HepG2 (cell line): Measurements from ENCODE around the gene C9orf43. TPM values are rescaled to one million over a fixed set of nuclear protein-coding genes. Genes with fewer than 3 reads are reported as not detected.

Experiments used
- FLYWCH1 ChIP-seq: sonication (generic); formaldehyde crosslinking; IDR thresholded peaks from 2 replicates; pipeline ENCODE4 v1.8.1; 2023; ENCODE audit warnings: mild to moderate bottlenecking, missing genetic modification reagents
- FOXM1 ChIP-seq: sonication (generic); formaldehyde crosslinking; IDR thresholded peaks from 2 replicates; pipeline ENCODE4 v1.5.0; 2020; ENCODE audit warnings: missing genetic modification reagents
- GABPA ChIP-seq, 2 experiments: IDR thresholded peaks; 2 replicates each; pipeline ENCODE4 v1.6.1; 2011 to 2016; ENCODE audit warnings: low read depth in 2 of 2, low read length in 1 of 2, missing biosample characterization in 1 of 2, missing genetic modification characterization in 1 of 2
- HNF4A ChIP-seq: sonication (generic); formaldehyde crosslinking; IDR thresholded peaks from 2 replicates; pipeline ENCODE4 v1.4.0; 2020; ENCODE audit warnings: missing genetic modification reagents
- HNRNPL ChIP-seq: fragments of 200-400 bp; formaldehyde crosslinking; IDR thresholded peaks from 2 replicates; pipeline ENCODE4 v1.6.1; 2017; ENCODE audit warnings: mild to moderate bottlenecking, low read depth, low read length
- KDM3A ChIP-seq: IDR thresholded peaks from 2 replicates; pipeline ENCODE4 v1.6.1; 2018; ENCODE audit warnings: low read depth, missing compliant biosample characterization
- KLF12 ChIP-seq: sonication (generic); formaldehyde crosslinking; IDR thresholded peaks from 2 replicates; pipeline ENCODE4 v1.4.0; 2020; ENCODE audit warnings: missing genetic modification reagents, borderline replicate concordance
- RAD21 ChIP-seq: fragments of 450-650 bp; formaldehyde crosslinking; IDR thresholded peaks from 2 replicates; pipeline ENCODE4 v1.5.0; 2020; ENCODE audit warnings: mild to moderate bottlenecking
- RFX3 ChIP-seq: IDR thresholded peaks from 2 replicates; pipeline ENCODE4 v1.6.1; 2016; ENCODE audit warnings: missing biosample characterization, missing genetic modification reagents
- RFXANK ChIP-seq: IDR thresholded peaks from 2 replicates; pipeline ENCODE4 v1.6.1; 2016
- RNF2 ChIP-seq: fragments of 450-650 bp; conservative IDR thresholded peaks from 2 replicates; pipeline ENCODE4 v1.6.1; 2016; ENCODE audit warnings: low read depth
- SIN3A ChIP-seq: IDR thresholded peaks from 2 replicates; pipeline ENCODE4 v1.6.1; 2011; ENCODE audit warnings: low read depth, mild to moderate bottlenecking, control low read depth, low read length, borderline replicate concordance
- SKI ChIP-seq: fragments of 450-650 bp; IDR thresholded peaks from one replicate; pipeline ENCODE4 v1.6.1; 2018; ENCODE audit warnings: mild to moderate bottlenecking; ENCODE audit not compliant: partially characterized antibody
- SNAPC2 ChIP-seq: sonication (generic); formaldehyde crosslinking; IDR thresholded peaks from 2 replicates; pipeline ENCODE4 v1.8.1; 2022; ENCODE audit warnings: mild to moderate bottlenecking, missing genetic modification reagents
- TBX3 ChIP-seq: fragments of 450-650 bp; IDR thresholded peaks from 2 replicates; pipeline ENCODE4 v1.6.1; 2017; ENCODE audit warnings: antibody characterized with exemption, mild to moderate bottlenecking, inconsistent platforms, borderline replicate concordance
- YEATS2 ChIP-seq: sonication (generic); formaldehyde crosslinking; IDR thresholded peaks from 2 replicates; pipeline ENCODE4 v1.4.0; 2020; ENCODE audit warnings: missing genetic modification reagents, borderline replicate concordance
- ZNF607 ChIP-seq: sonication (generic); formaldehyde crosslinking; IDR thresholded peaks from 2 replicates; pipeline ENCODE4 v1.5.1; 2020; ENCODE audit warnings: missing genetic modification reagents, mild to moderate bottlenecking, borderline replicate concordance
- ZNF772 ChIP-seq: sonication (generic); formaldehyde crosslinking; IDR thresholded peaks from 2 replicates; pipeline ENCODE4 v1.5.0; 2020; ENCODE audit warnings: mild to moderate bottlenecking, missing genetic modification reagents
- ZNF790 ChIP-seq: sonication (generic); formaldehyde crosslinking; IDR thresholded peaks from 2 replicates; pipeline ENCODE4 v1.8.0; 2022; ENCODE audit warnings: missing genetic modification reagents, mild to moderate bottlenecking, borderline replicate concordance
- polyA plus RNA-seq, 8 experiments: library from polyadenylated mRNA; depleted of rRNA in 3 of 8; stranded (reverse) in 7 of 8; unstranded in 1 of 8; fragments of >200 nt; fragmentation: Illumina TruSeq in 4 of 8; extraction: Trizol in 4 of 8; gene quantifications; 2 replicates each; pipeline versions ENCODE4 v1.2.1 to v1.2.3, GENCODE V29; 2011 to 2016; ENCODE audit warnings: low read depth in 4 of 8, missing spikeins in 1 of 8, mixed read lengths in 1 of 8; ENCODE audit not compliant: insufficient read depth in 1 of 8
- total RNA-seq, 5 experiments: library from RNA; depleted of rRNA; stranded (reverse); fragments of >200 nt; fragmentation: Illumina TruSeq; extraction: Trizol; gene quantifications; 2 replicates each; pipeline ENCODE4 v1.2.3, GENCODE V29; 2016; ENCODE audit warnings: low read depth in 1 of 5
- TF ChIP-seq, protein P1 (sequence below): sonication (generic); formaldehyde crosslinking; IDR thresholded peaks from 2 replicates; pipeline ENCODE4 v1.5.0; 2020; ENCODE audit warnings: mild to moderate bottlenecking, missing genetic modification reagents
- TF ChIP-seq, protein P2 (sequence below): sonication (generic); formaldehyde crosslinking; IDR thresholded peaks from 2 replicates; pipeline ENCODE4 v1.8.1; 2023; ENCODE audit warnings: missing genetic modification reagents, inconsistent platforms, borderline replicate concordance
- TF ChIP-seq, protein P3 (sequence below): sonication (generic); formaldehyde crosslinking; IDR thresholded peaks from 2 replicates; pipeline ENCODE4 v1.8.0; 2022; ENCODE audit warnings: mild to moderate bottlenecking, missing genetic modification reagents; ENCODE audit not compliant: insufficient replicate concordance
- TF ChIP-seq, protein P4 (sequence below): sonication (generic); formaldehyde crosslinking; IDR thresholded peaks from 2 replicates; pipeline ENCODE4 v1.4.0; 2020; ENCODE audit warnings: missing genetic modification reagents

C9orf43 gene
- total and polyA plus RNA-seq, 2 of the 13 experiments (the other 11 are each of a cell fraction or from before 2014, with no cell fraction given), result 0.24 to 0.31 TPM

DNA sequence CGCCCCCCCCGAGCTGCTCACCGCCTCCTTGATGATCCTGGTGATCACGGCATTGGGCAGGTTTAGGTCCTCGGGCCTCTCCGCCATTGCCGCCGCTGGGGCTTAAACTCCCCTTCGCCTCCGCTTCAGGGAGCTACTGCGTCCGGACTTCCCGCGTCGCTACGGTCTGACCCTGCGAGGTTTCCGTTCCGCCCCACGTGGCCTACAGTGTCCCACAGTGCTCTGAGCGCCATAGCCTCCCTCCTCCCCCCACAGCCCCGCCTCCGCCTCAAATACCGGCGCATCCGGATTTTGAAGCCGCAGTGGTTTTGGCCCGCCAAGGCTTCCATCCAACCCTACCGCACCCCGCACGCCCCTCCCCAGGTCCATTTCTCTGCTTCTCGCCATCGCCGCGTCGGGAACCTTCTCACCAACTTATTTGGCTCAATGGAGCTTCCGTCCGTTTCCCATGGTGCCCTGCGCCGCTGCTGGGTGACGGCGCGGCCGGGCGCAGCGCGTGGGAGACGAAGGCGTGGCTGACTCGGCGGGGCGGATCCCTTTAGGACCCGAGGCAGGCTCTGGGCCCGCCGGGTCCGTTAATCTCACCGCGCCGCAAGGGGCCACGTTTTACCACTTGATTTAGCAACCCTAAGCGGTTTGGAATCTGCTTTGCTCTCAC, at the start of gene C9orf43, which contains the start of gene POLE3 (continued):
- TF ChIP-seq RFXANK (CRISPR knock-in tag), result 0 out of 2 replicates have a peak, but pooled peaks have one; percentile 52
- peak; percentile 92 for TF ChIP-seq KLF12
- TF ChIP-seq RNF2, result peak; percentile 88
- no peak for TF ChIP-seq FOXM1 (CRISPR knock-in tag)
- peak; percentile 79 for TF ChIP-seq TBX3
- TF ChIP-seq, protein P1, sequence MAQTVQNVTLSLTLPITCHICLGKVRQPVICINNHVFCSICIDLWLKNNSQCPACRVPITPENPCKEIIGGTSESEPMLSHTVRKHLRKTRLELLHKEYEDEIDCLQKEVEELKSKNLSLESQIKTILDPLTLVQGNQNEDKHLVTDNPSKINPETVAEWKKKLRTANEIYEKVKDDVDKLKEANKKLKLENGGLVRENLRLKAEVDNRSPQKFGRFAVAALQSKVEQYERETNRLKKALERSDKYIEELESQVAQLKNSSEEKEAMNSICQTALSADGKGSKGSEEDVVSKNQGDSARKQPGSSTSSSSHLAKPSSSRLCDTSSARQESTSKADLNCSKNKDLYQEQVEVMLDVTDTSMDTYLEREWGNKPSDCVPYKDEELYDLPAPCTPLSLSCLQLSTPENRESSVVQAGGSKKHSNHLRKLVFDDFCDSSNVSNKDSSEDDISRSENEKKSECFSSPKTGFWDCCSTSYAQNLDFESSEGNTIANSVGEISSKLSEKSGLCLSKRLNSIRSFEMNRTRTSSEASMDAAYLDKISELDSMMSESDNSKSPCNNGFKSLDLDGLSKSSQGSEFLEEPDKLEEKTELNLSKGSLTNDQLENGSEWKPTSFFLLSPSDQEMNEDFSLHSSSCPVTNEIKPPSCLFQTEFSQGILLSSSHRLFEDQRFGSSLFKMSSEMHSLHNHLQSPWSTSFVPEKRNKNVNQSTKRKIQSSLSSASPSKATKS (CRISPR knock-in tag), result peak; percentile 34; the same call in 1 of the 2 replicates
- peak; percentile 57; the same call in 1 of the 2 replicates for TF ChIP-seq RFX3 (CRISPR knock-in tag)
- TF ChIP-seq ZNF790, result 0 out of 2 replicates have a peak, but pooled peaks have one; percentile 49
- TF ChIP-seq SNAPC2 (CRISPR knock-in tag), result peak; percentile 91
- 0 out of 2 replicates have a peak, but pooled peaks have one; percentile 77 for TF ChIP-seq ZNF607
- TF ChIP-seq SIN3A, result peak; percentile 93; the same call in 1 of the 2 replicates
- peak; percentile 76 for TF ChIP-seq ZNF772 (CRISPR knock-in tag)
- TF ChIP-seq HNRNPL, result no peak
- TF ChIP-seq, protein P2, sequence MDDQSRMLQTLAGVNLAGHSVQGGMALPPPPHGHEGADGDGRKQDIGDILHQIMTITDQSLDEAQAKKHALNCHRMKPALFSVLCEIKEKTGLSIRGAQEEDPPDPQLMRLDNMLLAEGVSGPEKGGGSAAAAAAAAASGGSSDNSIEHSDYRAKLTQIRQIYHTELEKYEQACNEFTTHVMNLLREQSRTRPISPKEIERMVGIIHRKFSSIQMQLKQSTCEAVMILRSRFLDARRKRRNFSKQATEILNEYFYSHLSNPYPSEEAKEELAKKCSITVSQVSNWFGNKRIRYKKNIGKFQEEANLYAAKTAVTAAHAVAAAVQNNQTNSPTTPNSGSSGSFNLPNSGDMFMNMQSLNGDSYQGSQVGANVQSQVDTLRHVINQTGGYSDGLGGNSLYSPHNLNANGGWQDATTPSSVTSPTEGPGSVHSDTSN (CRISPR knock-in tag), result no peak
- TF ChIP-seq RAD21, result 0 out of 2 replicates have a peak, but pooled peaks have one; percentile 13
- TF ChIP-seq HNF4A (CRISPR knock-in tag), result peak; percentile 26; the same call in 1 of the 2 replicates
- TF ChIP-seq, protein P3, sequence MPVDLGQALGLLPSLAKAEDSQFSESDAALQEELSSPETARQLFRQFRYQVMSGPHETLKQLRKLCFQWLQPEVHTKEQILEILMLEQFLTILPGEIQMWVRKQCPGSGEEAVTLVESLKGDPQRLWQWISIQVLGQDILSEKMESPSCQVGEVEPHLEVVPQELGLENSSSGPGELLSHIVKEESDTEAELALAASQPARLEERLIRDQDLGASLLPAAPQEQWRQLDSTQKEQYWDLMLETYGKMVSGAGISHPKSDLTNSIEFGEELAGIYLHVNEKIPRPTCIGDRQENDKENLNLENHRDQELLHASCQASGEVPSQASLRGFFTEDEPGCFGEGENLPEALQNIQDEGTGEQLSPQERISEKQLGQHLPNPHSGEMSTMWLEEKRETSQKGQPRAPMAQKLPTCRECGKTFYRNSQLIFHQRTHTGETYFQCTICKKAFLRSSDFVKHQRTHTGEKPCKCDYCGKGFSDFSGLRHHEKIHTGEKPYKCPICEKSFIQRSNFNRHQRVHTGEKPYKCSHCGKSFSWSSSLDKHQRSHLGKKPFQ (CRISPR knock-in tag), result peak; percentile 59
- peak; percentile 69; the same call in 1 of the 2 replicates for TF ChIP-seq FLYWCH1
- TF ChIP-seq SKI, result peak; percentile 71
- TF ChIP-seq, protein P4, sequence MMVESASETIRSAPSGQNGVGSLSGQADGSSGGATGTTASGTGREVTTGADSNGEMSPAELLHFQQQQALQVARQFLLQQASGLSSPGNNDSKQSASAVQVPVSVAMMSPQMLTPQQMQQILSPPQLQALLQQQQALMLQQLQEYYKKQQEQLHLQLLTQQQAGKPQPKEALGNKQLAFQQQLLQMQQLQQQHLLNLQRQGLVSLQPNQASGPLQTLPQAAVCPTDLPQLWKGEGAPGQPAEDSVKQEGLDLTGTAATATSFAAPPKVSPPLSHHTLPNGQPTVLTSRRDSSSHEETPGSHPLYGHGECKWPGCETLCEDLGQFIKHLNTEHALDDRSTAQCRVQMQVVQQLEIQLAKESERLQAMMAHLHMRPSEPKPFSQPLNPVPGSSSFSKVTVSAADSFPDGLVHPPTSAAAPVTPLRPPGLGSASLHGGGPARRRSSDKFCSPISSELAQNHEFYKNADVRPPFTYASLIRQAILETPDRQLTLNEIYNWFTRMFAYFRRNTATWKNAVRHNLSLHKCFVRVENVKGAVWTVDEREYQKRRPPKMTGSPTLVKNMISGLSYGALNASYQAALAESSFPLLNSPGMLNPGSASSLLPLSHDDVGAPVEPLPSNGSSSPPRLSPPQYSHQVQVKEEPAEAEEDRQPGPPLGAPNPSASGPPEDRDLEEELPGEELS, result peak; percentile 46; the same call in 1 of the 2 replicates
- peak; percentile 45 for TF ChIP-seq GABPA (IDR thresholded peaks at IDR 0.05; ENCODE audit: low read depth, low read length)
- peak; percentile 79 for TF ChIP-seq GABPA (CRISPR knock-in tag; IDR thresholded peaks at IDR 0.05; ENCODE audit: low read depth)
- TF ChIP-seq KDM3A, result no peak
- TF ChIP-seq YEATS2 (CRISPR knock-in tag), result peak; percentile 99
